ENCODE data around the gene PCDHB16. TPM values are rescaled to one million over a fixed set of nuclear protein-coding genes. Genes with fewer than 3 reads are reported as not detected.
"Not testable (repeated sequence)": the region's sequence is repeated elsewhere in the genome, so short reads cannot be mapped to it uniquely, and the experiment has no call there.

The PCDHB16 gene
- total and polyA plus RNA-seq, 10 donors, result 0.04 to 2.1 (median 1.6) TPM

DNA sequence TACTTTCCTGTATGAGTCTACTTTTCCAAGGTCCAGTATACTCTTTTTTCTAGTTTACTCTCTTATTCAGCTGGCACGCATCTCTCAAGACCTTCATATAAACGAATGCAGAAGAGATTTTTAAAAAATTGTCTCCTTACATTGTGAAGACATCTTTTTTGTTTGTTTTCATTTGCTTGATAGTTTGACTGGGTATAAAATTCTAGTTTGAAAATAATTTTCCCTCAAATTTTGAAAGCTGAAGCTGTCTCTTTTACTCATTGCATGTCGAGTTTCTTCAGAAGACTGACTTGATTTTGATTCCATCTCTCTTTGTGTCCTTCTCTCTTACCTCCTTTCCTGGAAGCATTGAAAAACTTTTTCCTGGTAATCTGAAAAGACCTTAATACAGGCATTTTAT is 14.2 kb downstream of the PCDHB16 start:
- WGBS, 5 donors, result 29 to 48% (median 42%) methylated on average over 3 of the region's 3 CpGs
- no peak for DNase-seq
- peaks cover 0 to 59% (median 0%) of the 10 kb centered on the region in 7 donors for H3K27me3 ChIP-seq (replicated peaks in 1 of 7)
- H3K27ac ChIP-seq, result no peak overlapping the region
- H3K9me3 ChIP-seq, result peaks cover 0 to 93% (median 78%) of the 10 kb centered on the region in 8 donors
- intact Hi-C loops (cut with DNase I; ENCODE audit: low total_unique reads), result no loop called here
- TF ChIP-seq POLR2A (IDR thresholded peaks at IDR 0.05) (no peak), POLR2AphosphoS5 (IDR thresholded peaks at IDR 0.05) (no peak)
- TF ChIP-seq, protein P1, sequence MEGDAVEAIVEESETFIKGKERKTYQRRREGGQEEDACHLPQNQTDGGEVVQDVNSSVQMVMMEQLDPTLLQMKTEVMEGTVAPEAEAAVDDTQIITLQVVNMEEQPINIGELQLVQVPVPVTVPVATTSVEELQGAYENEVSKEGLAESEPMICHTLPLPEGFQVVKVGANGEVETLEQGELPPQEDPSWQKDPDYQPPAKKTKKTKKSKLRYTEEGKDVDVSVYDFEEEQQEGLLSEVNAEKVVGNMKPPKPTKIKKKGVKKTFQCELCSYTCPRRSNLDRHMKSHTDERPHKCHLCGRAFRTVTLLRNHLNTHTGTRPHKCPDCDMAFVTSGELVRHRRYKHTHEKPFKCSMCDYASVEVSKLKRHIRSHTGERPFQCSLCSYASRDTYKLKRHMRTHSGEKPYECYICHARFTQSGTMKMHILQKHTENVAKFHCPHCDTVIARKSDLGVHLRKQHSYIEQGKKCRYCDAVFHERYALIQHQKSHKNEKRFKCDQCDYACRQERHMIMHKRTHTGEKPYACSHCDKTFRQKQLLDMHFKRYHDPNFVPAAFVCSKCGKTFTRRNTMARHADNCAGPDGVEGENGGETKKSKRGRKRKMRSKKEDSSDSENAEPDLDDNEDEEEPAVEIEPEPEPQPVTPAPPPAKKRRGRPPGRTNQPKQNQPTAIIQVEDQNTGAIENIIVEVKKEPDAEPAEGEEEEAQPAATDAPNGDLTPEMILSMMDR (IDR thresholded peaks at IDR 0.05 in 8 of 11, conservative IDR thresholded peaks at IDR 0.05 in 3 of 11), result no peak
- H3K36me3 ChIP-seq, result no peaks in the 10 kb centered on the region
- no peak overlapping the region for H3K4me3 ChIP-seq
- no peaks in the 10 kb centered on the region for H3K4me1 ChIP-seq

GRCh38 chr5:141199359-141200235 is 17.4 kb downstream of the PCDHB16 start, which contains the start of gene PCDHB11:
Gene PCDHB11 (plus strand): TSS chr5:141199627. CDS start chr5:141199775, 148 bp downstream.
- peak within 1 kb of the TSS in 1 of 8 donors; percentile 3 for H3K4me3 ChIP-seq
- intact Hi-C loops (cut with DNase I; ENCODE audit: low total_unique reads), result no loop called here
- DNase-seq, result no peak
- WGBS, 5 donors, result 29 to 45% (median 38%) methylated on average over 21 of the region's 21 CpGs
- peaks cover 0 to 95% (median 85%) of the 10 kb centered on the region in 8 donors for H3K9me3 ChIP-seq
- no peak within 1 kb of the TSS for H3K27ac ChIP-seq
- H3K36me3 ChIP-seq, result no peaks in the 10 kb centered on the region
- H3K27me3 ChIP-seq (replicated peaks in 1 of 7), result peaks cover 0 to 63% (median 0%) of the 10 kb centered on the region in 7 donors
- H3K4me1 ChIP-seq, result no peaks in the 10 kb centered on the region
- TF ChIP-seq POLR2AphosphoS5 (IDR thresholded peaks at IDR 0.05), result no peak

GRCh38 chr5:141201126-141201525 is 18.9 kb downstream of the PCDHB16 start:
- intact Hi-C loops (cut with DNase I; ENCODE audit: low total_unique reads); DNase-seq: not testable (repeated sequence)

DNA sequence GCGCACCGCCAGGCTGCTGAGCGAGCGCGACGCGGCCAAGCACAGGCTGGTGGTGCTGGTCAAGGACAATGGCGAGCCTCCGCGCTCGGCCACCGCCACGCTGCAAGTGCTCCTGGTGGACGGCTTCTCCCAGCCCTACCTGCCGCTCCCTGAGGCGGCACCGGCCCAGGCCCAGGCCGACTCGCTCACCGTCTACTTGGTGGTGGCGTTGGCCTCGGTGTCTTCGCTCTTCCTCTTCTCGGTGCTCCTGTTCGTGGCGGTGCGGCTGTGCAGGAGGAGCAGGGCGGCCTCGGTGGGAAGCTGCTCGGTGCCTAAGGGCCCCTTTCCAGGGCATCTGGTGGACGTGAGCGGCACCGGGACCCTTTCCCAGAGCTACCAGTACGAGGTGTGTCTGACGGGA is 19.5 kb downstream of the PCDHB16 start:
- H3K36me3 ChIP-seq; intact Hi-C loops (cut with DNase I; ENCODE audit: low total_unique reads); H3K4me3 ChIP-seq; H3K4me1 ChIP-seq; DNase-seq; H3K27ac ChIP-seq: not testable (repeated sequence)
- H3K9me3 ChIP-seq, result peaks cover 0 to 94% (median 66%) of the 10 kb centered on the region in 8 donors
- peaks cover 0 to 66% (median 0%) of the 10 kb centered on the region in 7 donors for H3K27me3 ChIP-seq (replicated peaks in 1 of 7)
- WGBS, 5 donors, result 32 to 37% (median 35%) methylated on average over 8 to 31 of the region's 35 CpGs

More at GRCh38 chr5:141201126-141201525, 18.9 kb downstream of the PCDHB16 start:
- H3K4me1 ChIP-seq, H3K4me3 ChIP-seq, H3K27ac ChIP-seq, H3K36me3 ChIP-seq: not testable (repeated sequence)
- Histone ChIP-seq H3K9me3 (peaks cover 0 to 94% (median 71%) of the 10 kb centered on the region in 8 donors), H3K27me3 (replicated peaks in 1 of 7) (peaks cover 0 to 61% (median 0%) of the 10 kb centered on the region in 7 donors)
- 31 to 43% (median 42%) methylated on average over 7 to 29 of the region's 38 CpGs for WGBS, 5 donors

DNA sequence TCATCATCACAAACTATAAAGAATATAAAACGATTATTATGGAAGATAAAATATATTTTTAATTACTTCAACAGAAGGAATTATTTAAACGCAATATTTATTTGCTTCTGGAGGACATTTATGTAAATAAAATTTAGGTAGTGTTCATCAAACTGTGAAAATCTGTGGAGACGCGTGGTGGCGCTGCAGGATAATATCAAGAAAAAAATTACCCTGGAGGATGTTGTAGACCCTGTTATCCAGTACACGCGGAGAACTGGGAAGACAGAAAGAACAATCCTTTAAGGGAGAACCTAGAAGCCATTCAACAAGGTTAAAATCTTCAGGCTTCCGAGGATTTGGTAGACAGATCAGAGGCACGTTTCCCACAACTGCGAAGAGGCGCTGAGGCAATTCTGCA is 26.3 kb downstream of the PCDHB16 start, which contains the start of gene PCDHB12:
Gene PCDHB12, plus strand, starts transcription at position 242 of the 400 bp plus-strand sequence. CDS start 189 bp downstream, outside the sequence.
- H3K9me3 ChIP-seq, result peaks cover 0 to 90% (median 41%) of the 10 kb centered on the region in 8 donors
- H3K27ac ChIP-seq, result no peak within 1 kb of the TSS
- peaks cover 0 to 74% (median 0%) of the 10 kb centered on the region in 7 donors for H3K27me3 ChIP-seq (replicated peaks in 1 of 7)
- no peak for DNase-seq
- no peak for TF ChIP-seq POLR2A (IDR thresholded peaks at IDR 0.05)
- TF ChIP-seq, protein P1 (IDR thresholded peaks at IDR 0.05 in 8 of 11, conservative IDR thresholded peaks at IDR 0.05 in 3 of 11), result no peak
- TF ChIP-seq POLR2AphosphoS5 (IDR thresholded peaks at IDR 0.05), result no peak
- H3K36me3 ChIP-seq, result no peaks in the 10 kb centered on the region
- no peaks in the 10 kb centered on the region for H3K4me1 ChIP-seq
- 19 to 30% (median 24%) methylated on average over 11 of the region's 11 CpGs for WGBS, 5 donors
- intact Hi-C loops (cut with DNase I; ENCODE audit: low total_unique reads), result no loop called here
- H3K4me3 ChIP-seq, result peak within 1 kb of the TSS in 2 of 8 donors; percentile 10 to 23

- H3K27me3 ChIP-seq (replicated peaks in 1 of 7), result peaks cover 0 to 72% (median 0%) of the 10 kb centered on the region in 7 donors
- intact Hi-C loops (cut with DNase I; ENCODE audit: low total_unique reads); H3K36me3 ChIP-seq; H3K27ac ChIP-seq; H3K4me1 ChIP-seq; DNase-seq; H3K4me3 ChIP-seq: not testable (repeated sequence)
- peaks cover 0 to 87% (median 47%) of the 10 kb centered on the region in 8 donors for H3K9me3 ChIP-seq
- WGBS, 5 donors, result 31 to 49% (median 43%) methylated on average over 5 to 39 of the region's 39 CpGs
Measured at GRCh38 chr5:141210281-141210680, 28.1 kb downstream of the PCDHB16 start.

DNA sequence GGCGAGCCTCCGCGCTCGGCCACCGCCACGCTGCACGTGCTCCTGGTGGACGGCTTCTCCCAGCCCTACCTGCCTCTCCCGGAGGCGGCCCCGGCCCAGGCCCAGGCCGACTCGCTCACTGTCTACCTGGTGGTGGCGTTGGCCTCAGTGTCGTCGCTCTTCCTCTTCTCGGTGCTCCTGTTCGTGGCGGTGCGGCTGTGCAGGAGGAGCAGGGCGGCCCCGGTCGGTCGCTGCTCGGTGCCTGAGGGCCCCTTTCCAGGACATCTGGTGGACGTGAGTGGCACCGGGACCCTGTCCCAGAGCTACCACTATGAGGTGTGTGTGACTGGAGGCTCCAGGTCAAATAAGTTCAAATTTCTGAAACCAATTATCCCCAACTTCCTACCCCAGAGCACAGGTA is 28.7 kb downstream of the PCDHB16 start:
- peaks cover 0 to 86% (median 51%) of the 10 kb centered on the region in 8 donors for H3K9me3 ChIP-seq
- H3K36me3 ChIP-seq, result not testable (repeated sequence)

More for the DNA sequence above, 28.7 kb downstream of the PCDHB16 start:
- 21 to 56% (median 34%) methylated on average over 10 to 21 of the region's 27 CpGs for WGBS, 5 donors
- DNase-seq; H3K4me1 ChIP-seq; H3K27ac ChIP-seq; intact Hi-C loops (cut with DNase I; ENCODE audit: low total_unique reads); H3K4me3 ChIP-seq: not testable (repeated sequence)
- peaks cover 0 to 75% (median 0%) of the 10 kb centered on the region in 7 donors for H3K27me3 ChIP-seq (replicated peaks in 1 of 7)

Data from spleen (tissue), 11 donors.